IPS-NIHi7 (cell line): ENCODE measurements around the gene TMCC2.
A peak's percentile ranks its signal among the peaks of the same experiment; 100 is the strongest.
"Not testable (repeated sequence)": the region's sequence is repeated elsewhere in the genome, so short reads cannot be mapped to it uniquely, and the experiment has no call there.

ENCODE experiments used
- DNase-seq: peaks from one replicate; pipeline ENCODE4 v3.0.0; 2012; ENCODE audit warnings: mixed read lengths; ENCODE audit errors: extremely low spot score

TMCC2 gene

GRCh38 chr1:205211839-205212536, 15.8 kb upstream of the TMCC2 start:
- DNase-seq = no peak

GRCh38 chr1:205214756-205215155, 13.0 kb upstream of the TMCC2 start:
- DNase-seq = no peak

GRCh38 chr1:205216588-205216987, 11.2 kb upstream of the TMCC2 start:
- no peak for DNase-seq

DNA sequence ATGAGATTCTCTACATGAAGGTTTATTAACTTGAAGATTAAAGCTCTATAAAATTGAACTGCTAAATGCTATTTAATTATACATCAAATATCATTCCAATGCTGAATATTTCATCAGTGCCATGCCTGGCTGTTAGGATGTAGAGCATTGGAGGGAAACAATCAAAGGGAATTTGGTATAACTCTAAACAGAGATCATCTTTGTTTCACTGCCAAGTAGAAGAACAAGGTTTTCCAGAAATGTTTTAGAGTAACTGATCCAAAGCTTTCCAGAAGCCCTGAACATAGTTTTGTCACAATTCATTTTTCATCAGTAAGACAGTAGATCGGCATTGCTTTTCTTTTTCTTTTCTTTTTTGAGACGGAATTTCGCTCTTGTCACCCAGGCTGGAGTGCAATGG, 10.3 kb upstream of the TMCC2 start:
- no peak for DNase-seq

GRCh38 chr1:205220421-205220820, 7.3 kb upstream of the TMCC2 start:
- no peak for DNase-seq

GRCh38 chr1:205224736-205225135, 3.0 kb upstream of the TMCC2 start:
- DNase-seq = no peak

DNA sequence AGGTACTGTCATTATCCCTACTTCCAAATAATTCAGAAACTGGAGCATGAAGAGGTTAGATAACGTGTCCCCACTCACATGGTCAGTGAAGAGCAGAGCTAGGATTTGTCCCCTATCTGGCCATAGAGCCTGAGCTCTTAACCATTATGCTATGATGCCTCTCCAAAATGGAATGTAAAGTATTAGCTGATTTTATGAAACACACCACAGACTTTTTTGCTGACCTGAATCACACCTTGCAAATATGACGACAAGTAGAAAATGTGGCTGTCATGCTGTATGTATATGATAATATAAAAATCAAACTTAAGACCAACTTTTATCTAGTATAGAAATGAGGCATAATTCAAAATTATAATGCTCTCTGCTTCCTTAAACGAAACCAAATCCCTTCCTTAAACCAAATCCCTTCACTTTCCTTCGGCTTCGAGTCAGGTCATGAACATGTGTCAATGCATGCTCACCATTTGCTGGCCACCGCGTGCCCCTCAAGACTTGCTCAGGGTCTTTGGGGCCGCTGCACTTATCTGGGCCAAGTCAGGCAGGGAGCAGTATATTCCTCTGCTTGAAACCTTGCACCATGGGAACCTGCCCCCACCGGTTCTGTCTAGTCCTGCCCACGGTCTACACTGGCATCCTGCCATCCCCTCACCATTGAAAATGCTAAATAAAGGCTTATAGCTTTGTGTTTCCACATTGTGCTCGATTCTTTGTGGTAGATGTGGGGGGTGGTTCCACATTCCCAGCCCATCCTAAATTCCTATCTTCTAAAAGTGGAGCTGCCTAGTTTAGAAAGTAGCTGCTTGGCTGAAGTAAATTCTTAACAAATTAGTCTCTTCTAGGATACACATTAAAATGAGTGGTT, 1.6 kb upstream of the TMCC2 start:
- DNase-seq = no peak

DNA sequence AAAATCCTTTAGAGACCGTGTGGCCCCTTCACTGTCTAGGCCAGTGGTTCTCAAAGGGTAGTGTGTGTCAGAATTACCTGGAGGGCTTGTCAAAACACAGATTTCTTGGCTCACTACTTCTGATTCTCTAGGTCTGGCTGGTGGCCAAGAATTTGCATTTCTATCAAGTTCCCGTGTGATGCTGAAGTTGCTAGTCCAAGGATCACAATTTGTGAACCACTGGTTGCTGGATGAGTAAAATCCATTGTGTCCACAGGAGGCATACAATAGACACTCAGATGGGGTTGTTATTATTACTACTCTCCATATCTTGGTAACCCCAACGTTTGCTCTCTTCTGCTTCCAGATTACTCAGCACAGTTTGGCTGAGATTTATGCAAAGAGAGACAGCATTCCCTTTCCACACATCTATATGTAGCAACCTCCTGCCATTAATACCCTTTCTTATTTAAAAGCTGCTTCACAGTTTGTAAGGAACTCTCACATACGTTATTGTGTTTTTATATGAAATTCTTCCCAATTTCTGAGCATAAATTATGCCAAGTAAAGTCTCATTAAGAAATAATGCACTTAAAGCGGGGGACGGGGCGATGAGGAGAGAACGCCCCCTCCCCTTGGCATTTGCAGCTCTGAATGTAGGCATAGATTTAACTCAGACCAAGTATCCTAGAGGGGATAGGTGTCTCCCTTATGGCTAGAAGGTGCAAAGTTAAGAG, 720 bp upstream of the TMCC2 start:
- no peak for DNase-seq

DNA sequence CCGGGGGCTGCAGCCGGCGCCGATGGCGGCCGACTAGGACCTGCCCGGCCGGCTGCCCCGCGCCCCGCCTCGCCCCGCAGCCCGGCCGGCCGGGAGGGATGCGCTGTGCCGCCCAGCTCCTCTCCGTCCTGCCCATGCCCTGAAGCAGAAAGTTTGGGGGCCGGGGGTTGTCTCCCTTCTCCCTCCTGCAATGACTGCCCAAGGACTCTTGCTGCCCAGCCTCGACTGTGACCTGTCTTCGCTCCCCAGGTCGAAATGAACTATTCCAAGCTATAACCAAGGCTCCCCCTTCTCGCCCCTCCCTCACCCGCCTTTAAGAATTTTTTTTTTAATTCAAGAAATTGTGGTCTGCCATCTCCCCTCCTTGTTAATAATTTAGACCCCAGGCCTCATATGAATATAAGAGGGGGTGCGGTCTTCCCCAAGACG, 361 bp downstream of the TMCC2 start:
- no peak for DNase-seq

GRCh38 chr1:205229399-205229871, 1.7 kb downstream of the TMCC2 start:
- peak; percentile 95 for DNase-seq

GRCh38 chr1:205229916-205230700, 2.4 kb downstream of the TMCC2 start:
- no peak for DNase-seq

DNA sequence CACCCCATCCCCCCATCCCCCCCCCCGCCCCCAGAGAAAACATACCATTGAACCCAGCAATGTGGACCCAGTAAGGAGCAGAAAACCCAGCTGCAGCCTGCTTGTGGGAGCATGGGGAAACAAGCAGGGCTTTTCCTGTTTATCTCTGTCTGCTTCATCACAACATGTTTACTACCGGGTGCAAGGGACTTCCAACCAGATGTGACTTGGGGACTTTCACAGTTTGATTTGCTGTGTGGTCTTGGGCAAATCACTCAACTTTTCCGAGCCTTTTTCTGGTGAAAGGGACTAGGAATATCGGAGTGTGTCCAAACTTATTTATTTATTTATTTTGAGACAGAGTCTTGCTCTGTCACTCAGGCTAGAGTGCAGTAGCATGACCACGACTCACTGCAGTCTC, 3.2 kb downstream of the TMCC2 start:
- no peak for DNase-seq

- DNase-seq = no peak
Measured at GRCh38 chr1:205232127-205232820, 4.5 kb downstream of the TMCC2 start.

GRCh38 chr1:205232945-205233397, 5.2 kb downstream of the TMCC2 start:
- no peak for DNase-seq

DNA sequence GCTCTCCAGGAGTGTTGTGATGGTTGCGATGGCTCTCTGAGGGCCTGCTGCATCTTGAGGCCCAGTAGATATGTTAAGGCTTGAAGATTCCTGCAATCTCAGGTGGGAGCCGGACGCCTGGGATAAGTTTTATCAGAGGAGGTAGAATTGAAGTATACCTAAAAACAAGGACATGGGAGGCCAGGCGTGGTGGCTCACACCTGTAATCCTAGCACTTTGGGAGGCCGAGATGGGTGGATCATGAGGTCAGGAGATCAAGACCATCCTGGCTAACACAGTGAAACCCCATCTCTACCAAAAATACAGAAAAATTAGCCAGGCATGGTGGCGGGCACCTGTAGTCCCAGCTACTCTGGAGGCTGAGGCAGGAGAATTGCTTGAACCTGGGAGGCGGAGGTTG, 6.2 kb downstream of the TMCC2 start:
- not testable (repeated sequence) for DNase-seq

GRCh38 chr1:205235951-205236350, 8.2 kb downstream of the TMCC2 start:
- no peak for DNase-seq

GRCh38 chr1:205236526-205236925, 8.8 kb downstream of the TMCC2 start:
- DNase-seq = no peak

DNA sequence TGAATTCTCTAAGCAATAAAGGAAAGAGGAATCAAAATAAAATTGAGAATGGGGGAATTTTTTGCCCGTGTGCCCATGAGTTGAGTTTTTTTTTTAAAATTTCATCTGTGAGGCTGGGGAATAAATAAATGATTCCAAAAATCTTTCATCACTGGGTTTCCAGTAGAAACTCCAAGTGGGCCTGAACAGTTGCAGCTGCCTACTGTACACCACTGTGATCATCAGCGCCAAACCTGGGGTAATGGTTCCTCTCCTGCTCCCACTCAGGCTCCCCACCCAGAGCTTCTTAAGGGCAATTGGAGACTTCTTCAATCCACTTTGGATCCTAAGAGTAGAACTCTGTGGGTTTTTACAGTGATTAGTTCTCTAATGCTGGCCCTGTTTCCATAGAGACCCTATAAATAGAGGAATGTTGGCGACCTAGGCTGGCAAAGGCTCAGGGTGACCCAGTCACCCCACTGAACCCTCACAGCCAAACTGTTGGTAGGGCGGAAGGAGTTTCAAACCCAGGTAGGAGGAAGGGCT, 9.3 kb downstream of the TMCC2 start:
- DNase-seq = no peak

- DNase-seq = no peak
Measured at GRCh38 chr1:205237526-205238484, 10.1 kb downstream of the TMCC2 start.
